ENCODE data around the gene SNAP47. TPM values are rescaled to one million over a fixed set of nuclear protein-coding genes. Genes with fewer than 3 reads are reported as not detected.

SNAP47 gene
- polyA plus RNA-seq, 1 of the 3 experiments (the other 2 are of a cell fraction) = 45.6 TPM

- ChIA-PET CTCF (interaction anchor here (1.2 to 1.9 kb wide), 5 partner anchors 8 to 242 kb away, joined by 4 to 11 read pairs (median 4); partner anchors contain the start of gene WNT9A), POLR2A (no interaction called here)
- Histone ChIP-seq H3K4me2 (no peak overlapping the region), H3K9me2 (no peaks in the 10 kb centered on the region), H3K27ac (ENCODE audit: low read depth in 2 of 2, low read length in 1 of 2) (no peak overlapping the region), H3K9ac (no peak overlapping the region), H3K79me2 (ENCODE audit: insufficient read depth) (peaks cover 38% of the 10 kb centered on the region), H4K20me1 (ENCODE audit: insufficient read depth) (peaks cover 31% of the 10 kb centered on the region), H3K4me1 (ENCODE audit: control insufficient read depth in 1 of 2, insufficient read depth in 2 of 2, low read depth in 1 of 2, low read length in 1 of 2) (peaks cover 14 to 18% of the 10 kb centered on the region in 2 experiments), H3K27me3 (ENCODE audit: insufficient read depth) (no peaks in the 10 kb centered on the region), H3K4me3 (ENCODE audit: low read depth in 2 of 2, low read length in 1 of 2) (no peak overlapping the region), H3F3A (replicated peaks; ENCODE audit: insufficient read depth) (peaks cover 10% of the 10 kb centered on the region), H3K9me3 (no peaks in the 10 kb centered on the region), H3K36me3 (replicated peaks in 1 of 2; ENCODE audit: control insufficient read depth in 1 of 2, insufficient read depth in 2 of 2, low read length in 1 of 2) (peaks cover 21 to 54% of the 10 kb centered on the region in 2 experiments), H2AFZ (ENCODE audit: low read depth) (no peak overlapping the region)
- 100% methylated on average over 1 of the region's 2 CpGs for WGBS (ENCODE audit: low lambda C conversion rate)
- TF ChIP-seq EZH2phosphoT487 (IDR thresholded peaks at IDR 0.05; ENCODE audit: borderline replicate concordance, low read depth) (no peak), MEF2A (IDR thresholded peaks at IDR 0.05; ENCODE audit: borderline replicate concordance, low read depth) (no peak), POLR2AphosphoS5 (IDR thresholded peaks at IDR 0.05; ENCODE audit: low read depth, low read length) (no peak), TAF1 (IDR thresholded peaks at IDR 0.05; ENCODE audit: borderline replicate concordance, low read depth, low read length) (no peak), SMC3 (IDR thresholded peaks at IDR 0.05; ENCODE audit: low read depth, low read length) (no peak), CTCF (IDR thresholded peaks at IDR 0.05) (no peak), USF2 (IDR thresholded peaks at IDR 0.05; ENCODE audit: borderline replicate concordance, low read depth, low read length) (no peak), NRF1 (IDR thresholded peaks at IDR 0.05; ENCODE audit: low read depth, low read length) (no peak), ELF1 (IDR thresholded peaks at IDR 0.05) (no peak), MXI1 (IDR thresholded peaks at IDR 0.05; ENCODE audit: low read depth, low read length) (no peak), SIN3A (IDR thresholded peaks at IDR 0.05; ENCODE audit: borderline replicate concordance, low read depth, low read length) (no peak), FOSL2 (IDR thresholded peaks at IDR 0.05; ENCODE audit: borderline replicate concordance, low read depth) (no peak), RFX5 (IDR thresholded peaks at IDR 0.05; ENCODE audit: low read length) (no peak), GATA2 (CRISPR knock-in tag; IDR thresholded peaks at IDR 0.05) (no peak)
- TF ChIP-seq, protein P1, sequence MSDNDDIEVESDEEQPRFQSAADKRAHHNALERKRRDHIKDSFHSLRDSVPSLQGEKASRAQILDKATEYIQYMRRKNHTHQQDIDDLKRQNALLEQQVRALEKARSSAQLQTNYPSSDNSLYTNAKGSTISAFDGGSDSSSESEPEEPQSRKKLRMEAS (IDR thresholded peaks at IDR 0.05; ENCODE audit: low read depth) = no peak
- TF ChIP-seq, protein P2, sequence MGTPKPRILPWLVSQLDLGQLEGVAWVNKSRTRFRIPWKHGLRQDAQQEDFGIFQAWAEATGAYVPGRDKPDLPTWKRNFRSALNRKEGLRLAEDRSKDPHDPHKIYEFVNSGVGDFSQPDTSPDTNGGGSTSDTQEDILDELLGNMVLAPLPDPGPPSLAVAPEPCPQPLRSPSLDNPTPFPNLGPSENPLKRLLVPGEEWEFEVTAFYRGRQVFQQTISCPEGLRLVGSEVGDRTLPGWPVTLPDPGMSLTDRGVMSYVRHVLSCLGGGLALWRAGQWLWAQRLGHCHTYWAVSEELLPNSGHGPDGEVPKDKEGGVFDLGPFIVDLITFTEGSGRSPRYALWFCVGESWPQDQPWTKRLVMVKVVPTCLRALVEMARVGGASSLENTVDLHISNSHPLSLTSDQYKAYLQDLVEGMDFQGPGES (IDR thresholded peaks at IDR 0.05; ENCODE audit: low read depth, low read length) = no peak
- no peak for DNase-seq
Observed at GRCh38 chr1:227757781-227758180, 22.5 kb downstream of the SNAP47 start.
